NCI-H2196 treated with DMSO at 0.1 percent for 48 hours (cell line): Measurements from ENCODE around the gene CDK6.

Experiments
- DNase-seq: peaks from one replicate; lab custom pipeline; 2025; ENCODE audit not compliant: unreplicated experiment; lab: John Stamatoyannopoulos, UW

Gene CDK6

GRCh38 chr7:92714767-92715166, 121.6 kb downstream of the CDK6 start:
- DNase-seq = no peak

- DNase-seq = no peak
These were observed 122.1 kb downstream of the CDK6 start for GRCh38 chr7:92714280-92714679.

- no peak for DNase-seq
These were observed 126.5 kb downstream of the CDK6 start for GRCh38 chr7:92709912-92710311.

- no peak for DNase-seq
These were observed 127.2 kb downstream of the CDK6 start for GRCh38 chr7:92709150-92709549.

GRCh38 chr7:92708111-92709042, 128.0 kb downstream of the CDK6 start:
- DNase-seq = no peak

GRCh38 chr7:92707435-92707834, 128.9 kb downstream of the CDK6 start:
- no peak for DNase-seq

GRCh38 chr7:92706563-92706962, 129.8 kb downstream of the CDK6 start:
- DNase-seq = no peak

- no peak for DNase-seq
These were observed 130.5 kb downstream of the CDK6 start for GRCh38 chr7:92705831-92706230.

GRCh38 chr7:92704858-92705257, 131.5 kb downstream of the CDK6 start:
- no peak for DNase-seq

GRCh38 chr7:92702535-92702934, 133.8 kb downstream of the CDK6 start:
- DNase-seq = no peak

- DNase-seq = no peak
These were observed 136.3 kb downstream of the CDK6 start for GRCh38 chr7:92699966-92700514.

- DNase-seq = no peak
These were observed 136.8 kb downstream of the CDK6 start for GRCh38 chr7:92699560-92699959.

GRCh38 chr7:92698237-92698841, 138.0 kb downstream of the CDK6 start:
- no peak for DNase-seq

GRCh38 chr7:92697414-92697813, 139.0 kb downstream of the CDK6 start:
- no peak for DNase-seq

GRCh38 chr7:92697012-92697411, 139.4 kb downstream of the CDK6 start:
- DNase-seq = no peak

- DNase-seq = no peak
These were observed 139.8 kb downstream of the CDK6 start for GRCh38 chr7:92696584-92696983.

- DNase-seq = no peak
These were observed 140.8 kb downstream of the CDK6 start for GRCh38 chr7:92695308-92696261.

- no peak for DNase-seq
These were observed 142.2 kb downstream of the CDK6 start for GRCh38 chr7:92694211-92694610.

- no peak for DNase-seq
These were observed 142.9 kb downstream of the CDK6 start for GRCh38 chr7:92693519-92693918.

- no peak for DNase-seq
These were observed 144.8 kb downstream of the CDK6 start for GRCh38 chr7:92691578-92691977.
